ENCODE measurements around the gene FKBP5. TPM values are rescaled to one million over a fixed set of nuclear protein-coding genes. Genes with fewer than 3 reads are reported as not detected.

Gene FKBP5
- total RNA-seq, 2 experiments from 2014 or later, result 42.5 to 79.1 TPM

DNA sequence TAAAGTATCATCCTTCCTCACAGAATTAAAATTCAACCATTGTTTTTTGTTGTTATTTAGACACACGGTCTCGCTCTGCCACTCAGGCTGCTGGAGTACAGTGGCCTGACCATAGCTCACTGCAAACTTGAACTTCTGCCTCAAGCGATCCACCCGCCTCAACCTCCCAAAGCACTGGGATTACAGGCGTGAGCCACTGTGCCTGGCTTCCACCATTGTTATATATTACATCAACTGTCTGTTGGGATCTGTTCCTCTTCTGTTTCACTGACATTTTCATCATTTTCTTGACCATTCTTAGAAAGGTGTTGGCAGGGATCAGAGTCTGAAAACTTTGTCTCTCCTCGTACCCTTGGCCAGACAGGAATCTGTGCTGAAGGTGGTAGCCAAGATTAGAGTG, 154.7 kb downstream of the FKBP5 start:
- no peak overlapping the region for H3K27ac ChIP-seq (ENCODE audit: low read depth, low read length, poor library complexity, severe bottlenecking)
- BruUV-seq (replicated peaks), result no TSS peak
- TF ChIP-seq, protein P1, sequence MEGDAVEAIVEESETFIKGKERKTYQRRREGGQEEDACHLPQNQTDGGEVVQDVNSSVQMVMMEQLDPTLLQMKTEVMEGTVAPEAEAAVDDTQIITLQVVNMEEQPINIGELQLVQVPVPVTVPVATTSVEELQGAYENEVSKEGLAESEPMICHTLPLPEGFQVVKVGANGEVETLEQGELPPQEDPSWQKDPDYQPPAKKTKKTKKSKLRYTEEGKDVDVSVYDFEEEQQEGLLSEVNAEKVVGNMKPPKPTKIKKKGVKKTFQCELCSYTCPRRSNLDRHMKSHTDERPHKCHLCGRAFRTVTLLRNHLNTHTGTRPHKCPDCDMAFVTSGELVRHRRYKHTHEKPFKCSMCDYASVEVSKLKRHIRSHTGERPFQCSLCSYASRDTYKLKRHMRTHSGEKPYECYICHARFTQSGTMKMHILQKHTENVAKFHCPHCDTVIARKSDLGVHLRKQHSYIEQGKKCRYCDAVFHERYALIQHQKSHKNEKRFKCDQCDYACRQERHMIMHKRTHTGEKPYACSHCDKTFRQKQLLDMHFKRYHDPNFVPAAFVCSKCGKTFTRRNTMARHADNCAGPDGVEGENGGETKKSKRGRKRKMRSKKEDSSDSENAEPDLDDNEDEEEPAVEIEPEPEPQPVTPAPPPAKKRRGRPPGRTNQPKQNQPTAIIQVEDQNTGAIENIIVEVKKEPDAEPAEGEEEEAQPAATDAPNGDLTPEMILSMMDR (conservative IDR thresholded peaks at IDR 0.05; ENCODE audit: low read length), result no peak
- TF ChIP-seq EZH2phosphoT487 (IDR thresholded peaks at IDR 0.05; ENCODE audit: borderline replicate concordance, low read depth, low read length), result no peak
- H3K4me1 ChIP-seq (ENCODE audit: insufficient read depth, low read length, poor library complexity, severe bottlenecking), result no peaks in the 10 kb centered on the region
- no peak overlapping the region for H2AFZ ChIP-seq (ENCODE audit: low read length)
- H3K4me2 ChIP-seq (ENCODE audit: low read length), result no peak overlapping the region
- no peaks in the 10 kb centered on the region for H3K9me3 ChIP-seq (ENCODE audit: low read length)
- ChIA-PET POLR2A (no interaction called here), CTCF (ENCODE audit: unreplicated experiment) (no interaction called here)
- H4K20me1 ChIP-seq (ENCODE audit: insufficient read depth, low read length), result no peaks in the 10 kb centered on the region
- no peaks in the 10 kb centered on the region for H3K9me2 ChIP-seq (ENCODE audit: insufficient read depth, low read length)
- no peaks in the 10 kb centered on the region for H3K36me3 ChIP-seq (ENCODE audit: insufficient read depth, low read length)
- no peak for DNase-seq (ENCODE audit: low spot score)
- intact Hi-C loops (cut with micrococcal nuclease; ENCODE audit: unreplicated experiment), result no loop called here
- no peak overlapping the region for H3K4me3 ChIP-seq (ENCODE audit: low read depth, low read length, poor library complexity, severe bottlenecking)
- no peaks in the 10 kb centered on the region for H3K79me2 ChIP-seq (ENCODE audit: insufficient read depth, low read depth, low read length)

DNA sequence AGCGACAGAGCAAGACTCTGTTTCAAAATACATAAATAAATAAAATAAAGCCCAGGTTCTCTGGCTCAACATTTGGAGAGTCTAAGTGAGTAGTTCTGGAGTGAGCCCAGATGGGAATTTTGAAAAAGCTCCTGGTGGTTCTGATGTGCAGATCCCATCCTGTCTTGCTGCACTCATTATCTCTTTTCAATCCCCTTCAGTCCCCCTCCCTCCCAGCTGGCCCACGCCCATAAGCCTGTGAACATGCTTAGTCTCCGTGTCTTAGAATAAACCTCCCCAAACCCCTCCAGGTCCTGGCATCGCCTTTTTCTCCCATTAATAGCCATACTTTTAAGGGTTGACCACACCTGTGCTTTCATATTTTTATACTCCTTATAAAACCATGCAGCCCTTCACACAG, 156.6 kb downstream of the FKBP5 start:
- Histone ChIP-seq H3K4me3 (ENCODE audit: low read depth, low read length, poor library complexity, severe bottlenecking) (no peak overlapping the region), H3K4me2 (ENCODE audit: low read length) (no peak overlapping the region), H3K9me2 (ENCODE audit: insufficient read depth, low read length) (no peaks in the 10 kb centered on the region), H3K36me3 (ENCODE audit: insufficient read depth, low read length) (no peaks in the 10 kb centered on the region), H3K9me3 (ENCODE audit: low read length) (no peaks in the 10 kb centered on the region), H4K20me1 (ENCODE audit: insufficient read depth, low read length) (no peaks in the 10 kb centered on the region), H3K4me1 (ENCODE audit: insufficient read depth, low read length, poor library complexity, severe bottlenecking) (no peaks in the 10 kb centered on the region), H3K79me2 (ENCODE audit: insufficient read depth, low read depth, low read length) (no peaks in the 10 kb centered on the region), H2AFZ (ENCODE audit: low read length) (no peak overlapping the region), H3K27ac (ENCODE audit: low read depth, low read length, poor library complexity, severe bottlenecking) (no peak overlapping the region)
- intact Hi-C loops (cut with micrococcal nuclease; ENCODE audit: unreplicated experiment), result no loop called here
- DNase-seq (ENCODE audit: low spot score), result no peak
- BruUV-seq (replicated peaks), result no TSS peak
- POLR2A ChIA-PET, result no interaction called here
- CTCF ChIA-PET (ENCODE audit: unreplicated experiment), result no interaction called here
- TF ChIP-seq, protein P1 (conservative IDR thresholded peaks at IDR 0.05; ENCODE audit: low read length), result no peak
- no peak for TF ChIP-seq EZH2phosphoT487 (IDR thresholded peaks at IDR 0.05; ENCODE audit: borderline replicate concordance, low read depth, low read length)

DNA sequence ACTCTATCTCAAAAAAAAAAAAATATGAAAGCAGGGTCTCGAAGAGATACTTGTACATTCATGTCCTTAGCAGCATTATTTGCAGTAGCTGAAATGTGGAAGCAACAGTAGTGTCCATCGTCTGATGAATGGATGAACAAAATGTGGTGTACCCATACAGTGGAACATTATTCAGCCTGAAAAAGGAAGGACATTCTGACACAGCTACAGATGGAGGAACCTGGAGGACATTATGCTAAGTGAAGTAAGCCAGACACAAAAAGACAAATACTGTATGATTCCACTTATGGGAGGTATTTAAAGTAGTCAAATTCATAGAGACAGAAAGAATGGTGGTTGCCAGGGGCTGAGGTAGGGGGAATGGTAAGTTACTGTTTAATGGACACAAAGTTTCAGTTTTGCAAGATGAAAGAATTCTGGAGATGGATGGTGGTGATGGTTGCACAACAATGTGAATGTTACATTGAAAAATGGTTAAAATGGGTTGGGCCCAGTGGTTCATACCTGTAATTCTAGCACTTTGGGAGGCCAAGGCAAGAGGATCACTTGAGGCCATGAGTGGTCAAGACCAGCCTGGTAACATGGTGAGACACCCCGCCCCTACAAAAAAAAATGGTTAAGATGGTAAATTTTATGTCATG, 164.2 kb downstream of the FKBP5 start:
- CTCF ChIA-PET (ENCODE audit: unreplicated experiment), result no interaction called here
- H3K79me2 ChIP-seq (ENCODE audit: insufficient read depth, low read depth, low read length), result no peaks in the 10 kb centered on the region
- no peak overlapping the region for H3K27ac ChIP-seq (ENCODE audit: low read depth, low read length, poor library complexity, severe bottlenecking)
- H2AFZ ChIP-seq (ENCODE audit: low read length), result no peak overlapping the region
- POLR2A ChIA-PET, result interaction anchor here (0.6 kb wide), 1 partner anchor 120 kb away, joined by 5 read pairs; no protein-coding TSS in a partner anchor
- DNase-seq (ENCODE audit: low spot score), result no peak
- H3K9me2 ChIP-seq (ENCODE audit: insufficient read depth, low read length), result no peaks in the 10 kb centered on the region
- no TSS peak for BruUV-seq (replicated peaks)
- no peaks in the 10 kb centered on the region for H3K36me3 ChIP-seq (ENCODE audit: insufficient read depth, low read length)
- H3K4me1 ChIP-seq (ENCODE audit: insufficient read depth, low read length, poor library complexity, severe bottlenecking), result no peaks in the 10 kb centered on the region
- H3K4me2 ChIP-seq (ENCODE audit: low read length), result no peak overlapping the region
- no peak overlapping the region for H3K4me3 ChIP-seq (ENCODE audit: low read depth, low read length, poor library complexity, severe bottlenecking)
- H3K9me3 ChIP-seq (ENCODE audit: low read length), result no peaks in the 10 kb centered on the region
- TF ChIP-seq, protein P1 (conservative IDR thresholded peaks at IDR 0.05; ENCODE audit: low read length), result no peak
- TF ChIP-seq EZH2phosphoT487 (IDR thresholded peaks at IDR 0.05; ENCODE audit: borderline replicate concordance, low read depth, low read length), result no peak
- no peaks in the 10 kb centered on the region for H4K20me1 ChIP-seq (ENCODE audit: insufficient read depth, low read length)
- intact Hi-C loops (cut with micrococcal nuclease; ENCODE audit: unreplicated experiment), result loop anchor here (5.0 kb wide), 2 partner anchors 233 to 433 kb away; no protein-coding TSS in a partner anchor
